HG03064 (cell line): Measurements from ENCODE around the gene DENND5B.
"Not testable (repeated sequence)": the region's sequence is repeated elsewhere in the genome, so short reads cannot be mapped to it uniquely, and the experiment has no call there.

ENCODE experiments used
- ATAC-seq: cut with Tn5 transposase; IDR thresholded peaks from one replicate; pipeline ENCODE4 v1.9.1; 2021; ENCODE audit warnings: low read depth; ENCODE audit not compliant: unreplicated experiment

Gene DENND5B

DNA sequence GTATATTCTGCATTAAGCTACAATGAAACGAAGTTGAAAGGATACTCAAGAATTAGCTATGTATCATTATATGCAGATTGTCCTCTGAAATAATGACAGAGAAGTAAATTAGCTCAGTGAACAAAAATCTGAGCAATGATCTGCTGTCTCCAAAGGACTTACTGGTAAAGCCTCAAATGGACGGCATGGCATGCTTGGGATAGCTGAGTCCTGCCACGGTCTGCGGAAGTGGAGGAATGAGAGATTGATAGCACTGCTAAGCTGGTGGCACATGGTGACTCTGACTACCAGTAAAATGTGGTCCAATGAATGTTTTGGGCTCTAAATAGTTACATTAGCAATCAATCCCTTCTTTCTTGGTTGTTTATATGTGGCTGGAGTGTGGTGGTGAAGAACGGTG lies 3.7 kb upstream of the DENND5B start:
- no peak for ATAC-seq

DNA sequence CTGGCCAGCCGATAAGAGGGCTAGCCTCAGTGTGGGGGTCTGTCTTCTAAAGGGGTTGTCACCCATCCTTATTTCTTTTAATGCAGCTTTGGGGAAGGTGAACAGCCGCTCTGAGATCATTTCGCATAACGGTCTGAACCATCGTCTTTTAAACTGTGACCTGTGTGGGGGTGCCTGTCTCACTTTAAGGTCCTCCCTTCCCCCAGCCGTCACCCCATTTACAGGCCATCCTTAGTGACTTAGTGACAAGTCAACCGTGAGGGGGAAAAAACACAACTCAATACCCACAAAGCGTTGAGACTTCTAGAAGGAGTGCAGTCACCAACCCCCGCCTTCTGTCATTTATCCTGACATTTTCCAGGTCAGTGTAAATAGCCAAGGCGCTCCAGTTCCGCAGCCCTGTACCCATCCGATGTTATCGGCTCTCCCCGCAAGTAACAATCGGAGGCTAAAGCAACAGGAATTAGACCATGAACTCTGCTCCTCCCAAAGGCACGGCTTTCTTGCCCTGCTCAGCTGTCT lies 505 bp upstream of the DENND5B start:
- peak; percentile 19 for ATAC-seq

DNA sequence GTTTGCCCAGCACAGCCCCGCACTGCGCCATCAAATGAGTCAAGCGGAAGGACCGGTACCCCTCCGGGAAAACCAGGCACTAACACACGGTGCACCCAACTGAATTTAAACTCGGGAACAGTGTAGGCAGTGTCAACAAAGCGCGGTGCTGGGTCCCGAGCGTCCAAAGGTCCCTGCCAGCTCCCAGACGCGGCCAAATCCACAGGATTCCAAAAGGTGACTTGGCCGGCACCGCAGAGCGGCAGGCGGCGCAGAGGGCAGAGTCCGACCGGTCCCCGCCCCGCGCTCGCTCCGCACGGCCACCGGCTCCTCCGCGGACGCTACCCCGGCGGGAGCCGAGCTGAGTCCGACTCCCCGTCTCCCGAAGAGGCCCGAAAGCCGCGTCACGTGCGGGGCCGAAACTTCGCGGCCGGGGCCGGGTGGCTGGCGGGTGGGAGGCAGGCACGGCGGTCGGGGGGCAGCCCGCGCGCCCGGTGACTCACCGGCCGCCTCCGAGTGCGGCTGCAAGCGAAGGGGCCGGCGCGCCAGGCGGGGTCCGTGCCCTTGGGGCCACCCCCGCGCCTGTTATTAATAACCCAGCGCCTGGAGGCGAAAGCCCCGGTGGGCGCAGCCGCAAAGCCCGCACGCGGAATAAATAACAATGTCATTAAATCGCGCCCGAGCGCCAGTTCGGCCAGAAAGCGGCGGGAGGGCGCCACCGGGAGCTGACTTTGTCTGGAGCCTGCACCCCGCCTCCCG lies 863 bp downstream of the DENND5B start:
- ATAC-seq = peak; percentile 37

DNA sequence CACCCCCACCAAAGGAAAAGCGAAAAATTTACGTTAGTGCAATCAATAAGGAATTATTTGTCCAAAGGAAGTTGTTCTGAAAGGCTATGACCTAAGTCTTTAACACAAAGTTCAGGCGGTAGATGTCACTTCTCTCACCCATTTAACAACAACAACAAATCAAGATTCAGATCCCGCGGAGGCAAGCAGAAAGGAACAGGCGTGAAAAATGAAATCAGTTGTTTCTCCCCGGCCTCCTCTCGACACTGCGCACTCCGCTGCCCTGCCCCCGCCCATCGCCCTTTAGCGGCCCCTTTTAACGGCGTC lies 1.4 kb downstream of the DENND5B start:
- ATAC-seq = peak; percentile 20

DNA sequence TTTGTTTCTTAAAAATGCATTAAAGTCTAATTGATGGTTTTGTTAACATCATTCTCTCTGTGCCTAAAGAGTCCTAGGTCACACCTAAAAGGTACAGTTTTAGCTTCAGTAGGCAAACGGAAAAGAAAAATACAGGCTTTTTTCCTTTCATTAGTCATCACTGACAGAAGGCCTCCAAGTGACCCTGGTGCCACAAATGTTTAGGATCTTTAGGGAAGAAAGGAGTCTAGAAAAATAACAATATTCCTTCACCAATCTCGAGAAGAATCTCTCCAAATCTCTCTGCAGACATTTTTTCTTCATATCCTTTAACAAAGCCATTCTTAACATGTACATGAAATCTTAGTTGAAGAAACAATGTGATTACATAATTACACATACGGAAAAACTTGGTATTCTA lies 2.0 kb downstream of the DENND5B start:
- ATAC-seq = no peak

DNA sequence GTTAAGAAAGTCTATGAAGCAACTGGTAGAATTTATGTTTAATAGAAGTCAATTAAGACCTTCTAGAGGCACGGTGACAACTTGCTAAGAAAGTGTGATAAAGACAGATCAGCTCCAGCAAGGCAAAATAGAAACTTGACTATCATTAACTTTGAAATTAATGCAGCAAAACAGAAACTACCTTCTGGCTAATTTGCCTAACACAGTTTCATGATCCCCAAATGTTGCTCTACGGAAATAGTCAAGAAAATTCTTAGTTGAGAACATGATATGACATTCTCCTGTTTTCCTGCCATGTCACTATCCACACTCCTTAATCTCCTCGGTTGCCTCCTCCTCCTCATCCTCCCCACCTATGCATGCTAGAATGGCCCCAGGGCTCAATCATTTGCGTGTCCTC lies 4.2 kb downstream of the DENND5B start:
- peak; percentile 26 for ATAC-seq

DNA sequence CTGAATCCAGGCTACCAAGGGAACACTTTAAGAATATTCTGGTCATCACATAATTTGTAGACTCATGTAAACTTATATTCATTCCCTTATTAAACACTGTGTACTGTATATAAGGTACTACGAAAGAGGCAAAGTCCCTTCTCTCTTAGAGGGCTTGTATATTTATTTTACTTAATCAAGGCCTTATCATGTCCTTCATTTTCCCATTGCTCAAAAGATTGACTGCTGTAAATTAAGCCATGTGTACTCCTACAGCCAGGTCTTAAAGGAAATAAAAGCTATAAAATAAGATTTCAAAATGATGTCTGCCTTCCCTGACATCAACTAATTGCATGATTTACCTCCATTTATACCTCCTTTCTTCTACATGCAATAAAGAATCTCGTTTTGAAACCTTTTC lies 5.0 kb downstream of the DENND5B start:
- ATAC-seq = no peak

DNA sequence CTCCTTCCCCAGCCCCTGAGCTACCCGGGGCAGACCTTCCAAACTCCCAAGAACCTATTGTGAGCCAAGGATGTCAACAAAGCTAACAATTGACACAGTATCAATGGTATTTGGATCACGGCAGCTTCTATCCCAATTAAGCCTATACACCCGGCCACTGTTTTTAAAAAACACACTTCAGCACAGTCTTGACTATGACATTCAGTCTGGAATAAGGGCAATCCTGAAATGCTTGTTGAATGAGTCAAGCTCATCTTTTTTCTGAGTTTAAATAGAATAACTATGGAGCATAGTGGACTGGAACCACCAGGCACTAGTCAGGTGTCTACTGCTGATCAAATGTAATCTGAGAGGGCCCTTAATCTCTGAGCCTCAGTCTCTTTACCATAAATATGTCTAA lies 5.7 kb downstream of the DENND5B start:
- no peak for ATAC-seq

DNA sequence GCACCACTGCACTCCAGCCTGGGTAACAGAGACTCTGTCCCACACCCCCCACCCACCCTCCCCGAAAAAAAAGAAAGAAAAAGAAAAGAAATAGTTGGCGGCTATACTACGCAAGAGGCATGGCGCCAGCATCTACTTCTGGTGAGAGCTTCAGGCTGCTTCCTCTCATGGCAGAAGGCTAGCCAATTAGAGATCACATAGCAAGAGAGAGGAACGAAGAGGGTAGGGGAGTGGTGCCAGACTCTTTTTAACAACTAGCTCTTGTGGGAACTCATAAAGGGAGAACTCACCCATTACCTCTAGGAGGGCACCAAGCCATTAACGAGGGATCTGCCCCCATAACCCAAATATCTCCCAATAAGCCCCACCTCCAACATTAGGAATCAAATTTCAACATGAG lies 6.2 kb downstream of the DENND5B start:
- ATAC-seq = no peak

DNA sequence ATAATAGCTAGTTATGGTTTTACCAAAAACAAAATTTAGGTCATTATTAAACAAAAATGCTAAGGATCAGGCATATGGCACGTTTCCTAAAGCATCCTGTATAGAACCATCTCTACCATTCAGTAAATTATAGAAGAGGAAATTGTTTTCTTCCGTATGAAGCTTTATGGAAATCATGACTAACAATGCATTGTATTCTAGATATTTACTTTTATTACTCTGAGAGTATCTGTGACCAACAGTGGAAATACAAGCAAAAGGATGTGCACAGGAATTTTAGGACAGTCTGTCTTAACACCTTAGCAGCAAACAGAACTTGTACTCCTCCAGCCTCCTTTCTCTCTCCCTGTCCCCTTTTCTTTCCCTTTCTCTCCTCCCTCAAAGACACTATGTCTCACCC lies 7.1 kb downstream of the DENND5B start:
- ATAC-seq = no peak

DNA sequence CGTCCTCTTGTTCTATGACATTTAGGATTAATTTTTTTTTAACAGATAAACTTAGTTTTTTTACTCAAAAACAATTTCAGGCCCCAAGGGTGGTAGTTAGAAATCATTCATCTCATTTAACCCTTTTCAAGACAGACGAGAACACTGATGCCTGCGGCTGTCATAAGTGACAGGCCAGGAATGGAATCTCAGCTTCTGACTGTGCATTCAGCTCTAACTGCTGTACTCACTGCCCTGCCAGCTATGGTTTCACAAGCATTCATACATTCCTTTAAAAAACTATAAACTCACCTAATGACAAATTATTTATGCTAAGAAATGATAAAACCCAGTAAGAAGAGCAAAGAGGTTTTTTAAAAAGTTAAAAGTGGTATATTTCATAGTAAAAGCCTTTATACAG lies 8.8 kb downstream of the DENND5B start:
- ATAC-seq = no peak

DNA sequence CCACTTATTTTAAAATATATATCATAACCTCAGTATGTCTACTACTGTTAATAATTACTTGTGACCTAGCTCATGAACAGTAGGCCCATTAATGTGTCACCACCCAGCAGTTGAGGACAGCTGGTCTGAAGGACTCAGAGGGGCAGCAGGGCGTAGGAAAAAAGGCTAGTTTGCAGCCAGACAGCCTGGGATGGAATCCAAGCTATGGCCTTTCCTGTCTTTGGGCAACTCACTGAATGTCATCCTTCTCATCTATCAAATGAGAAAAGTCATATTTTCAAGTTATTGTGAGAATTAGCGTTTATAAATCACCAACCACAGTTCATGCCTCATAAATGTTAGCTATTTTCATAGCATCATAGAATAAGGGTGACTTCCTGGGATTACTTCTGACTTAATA lies 12.3 kb downstream of the DENND5B start:
- no peak for ATAC-seq

DNA sequence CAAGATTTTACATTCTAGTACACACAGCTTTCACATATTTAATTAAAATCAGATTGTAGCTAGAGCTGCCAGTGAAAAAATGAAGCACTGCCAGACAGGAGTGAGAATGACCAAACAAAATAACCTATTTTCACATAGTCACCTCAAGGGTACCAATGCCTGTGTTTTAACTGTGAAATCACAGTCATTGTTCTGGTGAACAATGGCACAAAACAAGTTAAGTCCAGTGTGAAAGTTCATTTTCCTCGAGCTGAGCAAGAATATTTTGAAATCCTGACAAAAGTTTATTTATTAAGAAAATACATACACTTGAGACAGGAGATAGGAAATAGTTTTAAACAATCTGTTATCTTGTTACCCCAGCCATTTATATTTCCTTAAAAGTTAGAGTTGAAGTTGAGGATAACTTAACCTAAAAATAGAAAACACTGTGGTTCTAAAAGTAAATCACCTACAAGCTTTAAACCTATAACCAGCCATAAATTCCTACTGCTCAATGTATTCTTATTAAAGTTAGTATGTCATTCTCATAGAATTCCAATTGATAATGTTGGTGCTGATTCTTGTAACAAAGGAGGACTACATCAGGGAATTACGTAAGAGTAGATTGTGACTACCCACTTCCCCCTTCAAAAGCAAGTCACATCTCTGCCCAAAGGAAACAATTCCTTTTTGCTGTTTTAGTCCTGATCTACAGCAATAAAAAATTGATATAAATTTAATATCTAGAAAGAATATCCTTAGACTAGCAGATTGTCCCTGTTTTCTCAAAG lies 15.9 kb downstream of the DENND5B start:
- no peak for ATAC-seq

DNA sequence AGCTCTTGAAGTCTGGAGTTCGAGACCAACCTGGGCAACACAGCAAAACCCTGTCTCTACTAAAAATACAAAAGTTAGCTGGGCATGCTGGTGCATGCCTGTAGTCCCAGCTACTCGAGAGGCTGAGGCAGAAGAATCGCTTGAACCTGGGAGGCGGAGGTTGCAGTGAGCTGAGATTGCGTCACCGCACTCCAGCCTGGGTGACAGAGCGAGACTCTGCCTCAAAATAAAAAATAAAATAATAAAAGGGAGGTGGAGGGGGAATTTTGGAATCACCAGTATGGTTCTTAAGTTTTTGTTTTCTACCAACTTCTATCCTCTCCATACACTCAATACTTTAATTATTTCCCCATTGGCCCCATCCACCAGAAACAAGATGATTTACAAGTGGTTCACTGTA lies 16.6 kb downstream of the DENND5B start:
- ATAC-seq = not testable (repeated sequence)

DNA sequence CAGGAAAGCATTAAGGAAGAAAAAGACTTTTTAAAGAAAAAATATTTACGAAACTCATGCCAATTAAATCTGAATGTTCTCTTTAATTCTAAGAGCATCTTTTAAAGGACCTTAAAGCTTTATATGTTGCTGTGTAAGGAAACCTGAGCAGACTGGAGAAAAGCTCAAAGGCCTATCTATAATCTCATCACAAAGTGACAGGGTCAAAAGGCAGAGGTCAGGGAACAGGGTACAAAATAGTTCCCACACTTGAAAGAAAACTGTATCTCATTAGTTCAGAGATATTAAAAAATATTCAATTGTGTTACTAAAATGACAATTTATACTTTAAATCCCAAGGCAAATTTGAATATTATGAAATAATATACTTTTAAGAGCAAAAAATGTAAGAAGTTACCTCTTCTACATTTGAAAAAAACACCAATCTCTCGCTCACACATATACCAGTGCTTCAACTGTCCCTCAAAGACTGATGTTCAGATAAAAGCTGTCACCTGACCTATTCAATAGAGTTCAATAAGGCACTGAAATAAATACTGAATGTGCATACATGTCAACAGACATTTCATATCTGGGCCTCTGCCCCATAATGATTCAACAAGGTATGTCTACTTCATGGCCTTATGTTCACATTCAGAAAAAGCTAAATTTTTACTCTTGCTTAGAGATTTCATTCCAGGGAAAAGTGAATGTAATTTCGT lies 17.9 kb downstream of the DENND5B start:
- no peak for ATAC-seq

DNA sequence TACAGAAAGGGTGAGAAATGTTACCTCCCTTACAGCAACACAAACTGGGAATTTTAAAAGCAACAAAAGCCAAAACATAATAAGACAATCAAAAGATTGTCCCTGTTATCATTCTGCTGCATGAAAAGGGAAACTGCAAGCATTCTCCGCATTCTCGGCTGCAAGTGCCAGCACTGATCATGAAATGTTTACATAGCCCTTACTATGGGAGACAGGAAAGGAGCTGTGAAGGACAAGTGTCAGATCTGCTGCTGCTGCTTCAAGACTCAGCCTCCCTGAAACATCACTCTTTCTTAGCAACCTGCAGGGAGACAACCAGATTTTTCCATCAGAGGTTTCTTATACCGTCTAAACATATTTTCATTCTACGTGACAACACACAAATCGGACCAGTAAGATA lies 20.1 kb downstream of the DENND5B start:
- no peak for ATAC-seq

DNA sequence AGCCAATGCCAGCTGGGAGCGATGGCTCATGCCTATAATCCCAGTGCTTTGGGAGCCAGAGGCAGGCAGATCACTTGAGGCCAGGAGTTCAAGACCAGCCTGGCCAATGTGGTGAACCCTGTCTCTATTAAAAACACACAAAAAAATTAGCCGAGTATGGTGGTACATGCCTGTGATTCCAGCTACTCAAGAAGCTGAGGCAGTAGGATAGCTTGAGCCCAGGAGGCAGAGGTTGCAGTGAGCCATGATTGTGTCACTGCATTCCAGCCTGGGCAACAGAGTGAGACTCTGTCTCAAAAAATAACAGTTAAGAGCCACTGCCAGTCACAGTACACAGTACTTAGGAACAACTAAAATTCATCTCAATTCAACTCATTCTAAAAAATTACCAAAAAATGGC lies 21.4 kb downstream of the DENND5B start:
- ATAC-seq = not testable (repeated sequence)

DNA sequence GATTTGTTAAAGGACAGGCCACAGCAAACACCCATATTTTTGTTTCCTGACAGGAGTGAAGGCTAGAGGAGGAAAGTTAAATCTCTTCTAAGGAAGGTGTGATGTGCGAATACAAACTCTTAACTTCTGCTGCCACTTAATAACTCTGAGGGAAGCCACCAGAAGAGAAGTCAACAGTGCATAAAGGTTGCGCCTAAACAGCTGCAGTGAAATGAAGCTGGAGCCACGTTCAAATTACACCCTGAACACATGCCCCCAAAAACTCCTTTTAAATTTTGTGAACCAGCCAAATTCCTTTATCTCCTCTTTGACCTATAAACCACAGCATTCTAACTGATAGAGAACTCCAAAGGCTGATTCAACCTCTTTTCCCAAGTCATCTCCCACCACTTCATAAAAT lies 22.4 kb downstream of the DENND5B start:
- no peak for ATAC-seq

DNA sequence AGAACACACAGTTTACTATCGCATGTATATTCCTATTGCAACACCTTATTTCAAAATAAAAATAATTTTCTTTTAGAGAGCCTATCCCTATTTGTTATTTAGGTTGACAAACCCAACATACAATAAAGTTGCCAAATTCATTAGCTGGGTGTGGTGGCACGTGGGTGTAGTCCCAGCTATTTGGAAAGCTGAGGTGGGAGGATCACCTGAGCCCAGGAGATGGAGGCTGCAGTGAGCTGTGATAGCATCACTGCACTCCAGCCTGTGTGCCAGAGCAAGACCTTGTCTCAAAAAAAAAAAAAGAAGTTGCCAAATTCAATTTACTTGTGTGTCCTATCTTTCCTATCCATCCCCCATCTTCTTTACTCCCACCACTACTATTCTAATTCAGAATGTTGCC lies 23.9 kb downstream of the DENND5B start:
- ATAC-seq = no peak

DNA sequence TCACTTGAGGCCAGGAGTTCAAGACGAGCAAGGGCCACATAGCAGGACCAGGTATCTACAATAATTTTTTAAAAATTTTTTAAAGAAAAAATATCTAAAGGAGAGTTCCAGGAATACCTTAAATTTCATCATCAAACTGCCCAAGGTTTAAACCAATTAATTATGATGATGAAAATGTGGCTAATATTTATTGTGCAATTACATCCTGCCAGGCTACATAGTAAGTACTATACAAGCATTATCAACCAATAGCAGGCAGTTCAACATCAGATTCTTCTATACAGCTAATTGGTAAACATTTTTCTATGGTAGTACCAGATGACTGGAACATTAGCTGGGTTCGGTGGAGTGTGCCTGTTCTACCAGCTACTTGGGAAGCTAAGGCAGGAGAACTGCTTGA lies 24.4 kb downstream of the DENND5B start:
- no peak for ATAC-seq

DNA sequence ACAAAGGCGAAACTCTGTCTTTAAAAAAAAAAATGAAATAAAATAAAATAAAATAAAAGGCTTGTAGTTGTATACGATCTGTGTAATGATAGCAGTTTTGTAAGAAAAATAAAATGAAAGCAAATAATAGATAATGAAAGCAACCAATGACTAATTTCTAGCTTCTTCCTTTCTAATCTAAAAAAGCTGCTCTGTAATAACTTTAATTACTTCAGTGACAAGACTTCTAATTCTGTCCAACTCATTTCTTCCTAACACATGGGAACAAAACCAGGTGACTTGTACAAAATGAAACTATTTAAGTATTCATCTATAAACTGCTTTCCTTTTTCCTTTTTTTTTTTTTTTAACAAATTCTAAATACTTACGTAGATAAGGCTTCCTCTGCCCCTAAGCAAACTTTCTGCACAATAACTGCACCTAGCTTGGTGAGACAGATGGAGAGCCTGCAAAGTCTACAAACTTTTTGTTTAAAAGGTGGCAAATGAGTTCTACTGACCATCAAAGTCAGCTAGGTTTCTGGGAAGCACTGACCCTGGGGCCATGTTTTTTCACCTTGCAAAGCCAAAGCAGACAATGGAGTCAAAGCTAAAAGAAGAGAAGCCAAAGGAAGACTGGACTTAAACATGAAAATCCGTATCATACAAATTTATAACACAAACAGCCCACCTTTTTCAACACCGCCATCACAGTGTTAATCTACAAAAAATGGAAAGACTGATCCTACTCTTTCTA lies 28.2 kb downstream of the DENND5B start:
- ATAC-seq = no peak
